Coronary artery (tissue), 2 donors: ENCODE data around the gene PIP5K1A.

Experiments
- DNase-seq: peaks from one replicate; pipeline ENCODE4 v3.0.0-alpha.2; 2017; ENCODE audit warnings: low spot score
- H3K27ac ChIP-seq, 2 donors: fragments of 200-600 bp; sonication (generic); one replicate each; pipeline ENCODE4 v1.5.1; 2016 to 2019
- H3K4me3 ChIP-seq: fragments of 200-600 bp; sonication (generic); 2 replicates; pipeline ENCODE4 v1.5.1; 2016; ENCODE audit warnings: mild to moderate bottlenecking, moderate library complexity
- TF ChIP-seq, protein P1 (sequence below): fragments of 200-600 bp; sonication (generic); IDR thresholded peaks from one replicate; pipeline ENCODE4 v1.5.1; 2019; ENCODE audit warnings: antibody characterized with exemption

The PIP5K1A gene

DNA sequence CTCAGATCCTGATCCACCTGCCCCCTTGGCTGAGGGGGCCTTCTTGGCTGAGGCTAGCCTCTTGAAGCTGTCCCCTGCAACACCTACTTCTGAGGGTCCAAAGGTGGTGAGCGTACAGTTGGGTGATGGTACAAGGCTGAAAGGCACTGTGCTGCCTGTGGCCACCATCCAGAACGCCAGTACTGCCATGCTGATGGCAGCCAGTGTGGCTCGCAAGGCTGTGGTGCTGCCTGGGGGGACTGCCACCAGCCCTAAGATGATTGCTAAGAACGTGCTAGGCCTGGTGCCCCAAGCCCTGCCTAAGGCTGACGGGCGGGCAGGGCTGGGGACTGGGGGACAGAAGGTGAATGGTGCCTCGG, 89.0 kb downstream of the PIP5K1A start:
- Histone ChIP-seq H3K27ac (no peak overlapping the region), H3K4me3 (no peak overlapping the region)
- no peak for DNase-seq
- TF ChIP-seq, protein P1, sequence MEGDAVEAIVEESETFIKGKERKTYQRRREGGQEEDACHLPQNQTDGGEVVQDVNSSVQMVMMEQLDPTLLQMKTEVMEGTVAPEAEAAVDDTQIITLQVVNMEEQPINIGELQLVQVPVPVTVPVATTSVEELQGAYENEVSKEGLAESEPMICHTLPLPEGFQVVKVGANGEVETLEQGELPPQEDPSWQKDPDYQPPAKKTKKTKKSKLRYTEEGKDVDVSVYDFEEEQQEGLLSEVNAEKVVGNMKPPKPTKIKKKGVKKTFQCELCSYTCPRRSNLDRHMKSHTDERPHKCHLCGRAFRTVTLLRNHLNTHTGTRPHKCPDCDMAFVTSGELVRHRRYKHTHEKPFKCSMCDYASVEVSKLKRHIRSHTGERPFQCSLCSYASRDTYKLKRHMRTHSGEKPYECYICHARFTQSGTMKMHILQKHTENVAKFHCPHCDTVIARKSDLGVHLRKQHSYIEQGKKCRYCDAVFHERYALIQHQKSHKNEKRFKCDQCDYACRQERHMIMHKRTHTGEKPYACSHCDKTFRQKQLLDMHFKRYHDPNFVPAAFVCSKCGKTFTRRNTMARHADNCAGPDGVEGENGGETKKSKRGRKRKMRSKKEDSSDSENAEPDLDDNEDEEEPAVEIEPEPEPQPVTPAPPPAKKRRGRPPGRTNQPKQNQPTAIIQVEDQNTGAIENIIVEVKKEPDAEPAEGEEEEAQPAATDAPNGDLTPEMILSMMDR = no peak

DNA sequence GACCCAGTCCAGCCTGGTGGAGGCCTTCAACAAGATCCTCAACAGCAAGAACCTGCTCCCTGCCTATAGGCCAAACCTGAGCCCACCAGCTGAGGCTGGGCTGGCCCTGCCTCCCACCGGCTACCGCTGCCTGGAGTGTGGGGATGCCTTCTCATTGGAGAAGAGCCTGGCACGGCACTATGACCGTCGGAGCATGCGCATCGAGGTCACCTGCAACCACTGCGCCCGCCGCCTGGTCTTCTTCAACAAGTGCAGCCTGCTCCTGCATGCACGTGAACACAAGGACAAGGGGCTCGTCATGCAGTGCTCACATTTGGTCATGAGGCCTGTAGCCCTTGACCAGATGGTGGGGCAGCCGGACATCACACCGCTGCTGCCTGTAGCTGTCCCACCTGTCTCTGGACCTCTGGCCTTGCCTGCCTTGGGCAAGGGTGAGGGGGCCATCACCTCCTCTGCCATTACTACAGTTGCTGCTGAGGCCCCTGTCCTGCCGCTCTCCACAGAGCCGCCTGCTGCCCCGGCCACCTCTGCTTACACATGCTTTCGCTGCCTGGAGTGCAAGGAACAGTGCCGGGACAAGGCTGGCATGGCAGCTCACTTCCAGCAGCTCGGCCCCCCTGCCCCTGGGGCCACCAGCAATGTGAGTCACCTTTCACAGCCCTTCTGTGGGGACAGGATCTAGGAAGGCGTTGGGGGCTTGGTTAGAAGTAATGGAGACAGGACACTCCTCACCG, 89.6 kb downstream of the PIP5K1A start:
- no peak for DNase-seq
- no peak overlapping the region for H3K27ac ChIP-seq
- no peak overlapping the region for H3K4me3 ChIP-seq
- TF ChIP-seq, protein P1 = no peak

DNA sequence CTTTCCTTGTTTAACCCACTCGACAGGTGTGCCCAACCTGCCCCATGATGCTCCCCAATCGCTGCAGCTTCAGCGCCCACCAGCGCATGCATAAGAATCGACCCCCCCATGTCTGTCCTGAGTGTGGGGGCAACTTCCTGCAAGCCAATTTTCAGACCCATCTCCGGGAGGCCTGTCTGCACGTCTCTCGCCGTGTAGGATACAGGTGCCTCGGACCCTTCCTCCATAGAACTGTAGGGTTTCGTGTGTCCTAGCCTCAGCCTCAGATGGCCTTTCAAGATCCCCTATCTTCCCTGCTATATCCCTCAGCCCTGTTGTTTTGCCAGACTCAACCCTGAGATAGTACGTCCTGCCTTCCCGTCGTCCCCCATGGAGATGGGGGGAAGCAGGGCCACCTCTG, 90.2 kb downstream of the PIP5K1A start:
- TF ChIP-seq, protein P1 = no peak
- Histone ChIP-seq H3K4me3 (no peak overlapping the region), H3K27ac (no peak overlapping the region)
- no peak for DNase-seq

DNA sequence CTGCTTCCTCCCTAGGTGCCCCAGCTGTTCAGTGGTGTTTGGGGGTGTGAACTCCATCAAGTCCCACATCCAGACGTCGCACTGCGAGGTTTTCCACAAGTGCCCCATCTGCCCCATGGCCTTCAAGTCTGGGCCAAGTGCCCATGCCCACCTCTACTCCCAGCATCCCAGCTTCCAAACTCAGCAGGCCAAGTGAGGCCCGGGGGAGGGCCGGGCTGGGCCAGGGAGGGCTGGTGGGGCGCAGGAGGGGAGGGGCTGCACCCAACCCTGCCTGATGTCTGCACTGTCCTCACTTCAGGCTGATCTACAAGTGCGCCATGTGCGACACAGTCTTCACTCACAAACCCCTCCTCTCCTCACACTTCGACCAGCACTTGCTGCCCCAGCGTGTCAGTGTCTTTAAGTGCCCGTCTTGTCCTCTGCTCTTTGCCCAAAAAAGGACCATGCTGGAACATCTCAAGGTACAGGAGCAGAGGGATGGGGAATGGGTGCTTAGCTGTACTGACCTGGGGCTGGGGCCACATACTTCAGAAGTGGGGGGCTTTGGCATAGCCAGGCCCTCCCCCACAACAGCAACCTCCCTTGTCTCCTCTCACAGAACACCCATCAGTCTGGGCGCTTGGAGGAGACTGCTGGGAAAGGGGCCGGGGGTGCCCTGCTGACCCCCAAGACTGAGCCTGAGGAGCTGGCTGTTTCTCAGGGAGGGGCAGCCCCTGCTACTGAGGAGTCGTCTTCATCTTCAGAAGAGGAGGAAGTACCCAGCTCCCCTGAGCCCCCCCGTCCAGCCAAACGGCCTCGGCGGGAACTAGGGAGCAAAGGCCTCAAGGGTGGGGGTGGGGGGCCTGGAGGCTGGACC, 91.0 kb downstream of the PIP5K1A start:
- Histone ChIP-seq H3K27ac (no peak overlapping the region), H3K4me3 (no peak overlapping the region)
- TF ChIP-seq, protein P1 = no peak
- no peak for DNase-seq

DNA sequence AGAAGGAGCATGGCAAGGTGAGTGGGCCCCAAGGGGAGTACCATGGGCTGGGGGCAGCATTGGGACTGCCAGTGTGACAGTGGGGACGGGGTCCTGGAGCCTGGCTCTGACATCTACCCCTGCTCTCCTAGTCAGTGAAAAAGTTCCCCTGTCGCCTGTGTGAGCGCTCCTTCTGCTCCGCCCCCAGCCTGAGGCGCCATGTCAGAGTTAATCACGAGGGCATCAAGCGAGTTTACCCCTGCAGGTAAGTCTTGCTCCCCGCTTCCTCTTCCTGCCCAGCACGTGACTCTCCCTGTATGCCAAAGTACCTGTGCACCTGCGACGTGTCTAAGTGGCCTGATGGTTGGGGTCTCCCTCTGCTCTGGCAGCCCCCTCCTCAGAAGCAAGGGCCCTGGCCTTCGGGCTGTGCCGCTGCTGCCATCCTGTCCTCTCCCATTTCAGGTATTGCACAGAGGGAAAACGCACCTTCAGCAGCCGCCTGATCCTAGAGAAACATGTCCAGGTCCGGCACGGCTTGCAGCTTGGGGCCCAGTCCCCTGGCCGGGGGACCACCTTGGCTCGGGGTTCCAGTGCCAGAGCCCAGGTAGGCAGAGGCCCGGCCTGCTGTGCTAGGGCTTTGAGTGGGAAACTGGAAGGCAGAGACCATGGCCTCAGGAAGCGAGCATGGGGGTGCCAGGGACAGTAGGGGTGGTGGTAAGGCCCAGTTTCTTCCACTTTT, 91.8 kb downstream of the PIP5K1A start:
- TF ChIP-seq, protein P1 = no peak
- no peak for DNase-seq

DNA sequence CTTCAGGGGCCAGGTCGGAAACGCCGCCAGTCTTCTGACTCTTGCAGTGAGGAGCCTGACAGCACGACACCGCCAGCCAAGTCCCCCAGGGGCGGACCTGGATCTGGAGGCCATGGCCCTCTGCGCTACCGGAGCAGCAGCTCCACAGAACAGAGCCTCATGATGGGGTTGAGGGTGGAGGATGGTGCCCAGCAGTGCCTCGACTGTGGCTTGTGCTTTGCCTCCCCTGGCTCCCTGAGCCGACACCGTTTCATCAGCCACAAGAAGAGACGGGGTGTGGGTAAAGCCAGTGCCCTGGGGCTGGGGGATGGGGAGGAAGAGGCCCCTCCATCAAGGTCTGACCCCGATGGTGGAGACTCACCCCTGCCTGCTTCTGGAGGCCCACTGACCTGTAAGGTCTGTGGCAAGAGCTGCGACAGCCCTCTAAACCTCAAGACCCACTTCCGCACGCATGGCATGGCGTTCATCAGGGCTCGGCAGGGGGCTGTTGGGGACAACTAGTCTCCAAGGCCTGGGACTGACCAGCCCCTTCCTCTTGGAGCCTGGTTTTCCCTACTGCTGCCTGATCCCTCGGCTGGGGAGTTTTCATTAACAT, 92.5 kb downstream of the PIP5K1A start:
- TF ChIP-seq, protein P1 = no peak
- no peak for DNase-seq
- H3K4me3 ChIP-seq = no peak overlapping the region
- no peak overlapping the region for H3K27ac ChIP-seq

More for the DNA sequence above, 91.8 kb downstream of the PIP5K1A start:
- Histone ChIP-seq H3K4me3 (no peak overlapping the region), H3K27ac (no peak overlapping the region)
